Head of caudate nucleus (tissue), 42 donors: ENCODE measurements around the gene PCDHGA7.
"Not testable (repeated sequence)": the region's sequence is repeated elsewhere in the genome, so short reads cannot be mapped to it uniquely, and the experiment has no call there.

Experiments used
- DNase-seq, 42 donors: peaks; one replicate each; pipeline versions ENCODE4 v3.0.0 to v3.0.0-alpha.2; 2020 to 2021; ENCODE audit warnings: mixed read lengths in 7 of 42
- intact Hi-C: fragments of 100-400 bp; cut with DNase I; formaldehyde crosslinking; loops from one replicate; pipeline ENCODE4 v1.15.0; 2022

PCDHGA7 gene

DNA sequence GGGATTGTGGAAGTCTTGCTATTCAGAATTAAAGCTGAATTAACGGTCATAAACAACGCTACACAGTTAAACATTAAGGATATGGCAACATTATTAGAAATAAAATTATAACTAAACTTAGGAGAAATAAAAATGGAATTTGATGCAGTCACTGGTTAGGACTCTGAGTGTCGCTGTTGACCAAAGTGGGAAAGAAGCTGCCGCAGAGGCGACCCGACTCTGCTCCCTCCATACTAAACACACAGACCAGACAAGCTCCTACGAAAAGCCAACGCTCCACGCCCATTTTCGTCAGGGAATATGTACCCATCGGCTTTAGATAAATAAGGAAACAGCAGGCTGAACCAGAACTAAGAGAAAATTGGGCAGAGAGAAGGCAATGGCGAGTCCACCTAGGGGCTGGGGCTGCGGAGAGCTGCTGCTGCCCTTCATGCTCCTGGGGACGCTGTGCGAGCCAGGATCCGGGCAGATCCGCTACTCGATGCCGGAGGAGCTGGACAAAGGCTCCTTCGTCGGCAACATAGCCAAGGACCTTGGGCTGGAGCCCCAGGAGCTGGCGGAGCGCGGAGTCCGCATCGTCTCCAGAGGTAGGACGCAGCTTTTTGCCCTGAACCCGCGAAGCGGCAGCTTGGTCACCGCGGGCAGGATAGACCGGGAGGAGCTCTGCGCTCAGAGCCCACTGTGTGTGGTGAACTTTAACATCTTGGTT is 18.4 kb upstream of the PCDHGA7 start, which contains the start of gene PCDHGA5:
TSS of gene PCDHGA5 (plus strand) at position 211 of the 709 bp plus-strand sequence. CDS start at position 380, 169 bp downstream.
- intact Hi-C loops: no loop called here
- no peak for DNase-seq

GRCh38 chr5:141366016-141366896 is 16.3 kb upstream of the PCDHGA7 start:
- intact Hi-C loops: no loop called here
- no peak for DNase-seq

DNA sequence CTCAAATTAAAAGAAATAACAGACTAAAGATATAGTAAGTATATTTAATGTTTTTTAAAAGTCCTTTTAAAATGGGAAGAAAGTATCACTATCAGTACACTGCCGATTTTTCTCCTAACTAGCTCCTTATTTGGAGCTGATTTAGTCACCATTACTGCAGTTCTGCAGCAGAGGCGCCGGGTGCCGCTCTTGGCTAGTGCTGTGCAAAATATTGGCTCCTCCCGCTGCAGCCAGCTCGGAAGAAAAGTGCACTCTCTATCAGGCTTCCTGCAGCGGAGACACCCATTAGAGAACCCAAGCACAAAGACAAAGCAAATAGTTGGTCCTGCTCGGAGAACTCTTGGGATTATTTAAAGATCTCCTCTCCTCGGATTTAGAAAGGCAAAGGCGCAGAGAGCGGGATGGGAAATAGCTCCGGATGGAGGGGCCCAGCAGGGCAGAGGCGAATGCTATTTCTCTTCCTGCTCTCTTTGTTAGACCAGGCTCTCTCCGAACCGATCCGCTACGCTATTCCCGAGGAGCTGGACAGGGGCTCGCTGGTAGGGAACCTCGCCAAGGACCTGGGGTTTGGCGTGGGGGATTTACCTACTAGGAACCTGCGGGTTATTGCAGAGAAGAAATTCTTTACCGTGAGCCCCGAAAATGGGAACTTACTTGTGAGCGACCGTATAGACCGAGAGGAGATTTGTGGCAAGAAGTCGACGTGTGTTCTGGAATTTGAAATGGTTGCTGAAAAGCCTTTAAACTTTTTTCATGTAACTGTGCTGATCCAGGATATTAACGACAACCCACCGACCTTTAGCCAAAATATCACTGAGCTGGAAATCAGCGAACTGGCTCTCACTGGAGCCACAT is 12.3 kb upstream of the PCDHGA7 start, which contains the start of gene PCDHGB3:
TSS of gene PCDHGB3 (plus strand) at position 249 of the 855 bp plus-strand sequence. CDS start at position 402, 153 bp downstream.
- DNase-seq: peak in 9 of 42 donors; percentile 9 to 63 (median 25)
- intact Hi-C loops: no loop called here

- DNase-seq: no peak
- intact Hi-C loops: no loop called here
Measured at GRCh38 chr5:141371572-141372475, 10.7 kb upstream of the PCDHGA7 start.

GRCh38 chr5:141373673-141374317 is 8.7 kb upstream of the PCDHGA7 start, which contains the start of gene PCDHGA6:
Gene PCDHGA6 (plus strand): TSS chr5:141373891. CDS start chr5:141374084, 193 bp downstream.
- DNase-seq: no peak
- intact Hi-C loops: no loop called here

DNA sequence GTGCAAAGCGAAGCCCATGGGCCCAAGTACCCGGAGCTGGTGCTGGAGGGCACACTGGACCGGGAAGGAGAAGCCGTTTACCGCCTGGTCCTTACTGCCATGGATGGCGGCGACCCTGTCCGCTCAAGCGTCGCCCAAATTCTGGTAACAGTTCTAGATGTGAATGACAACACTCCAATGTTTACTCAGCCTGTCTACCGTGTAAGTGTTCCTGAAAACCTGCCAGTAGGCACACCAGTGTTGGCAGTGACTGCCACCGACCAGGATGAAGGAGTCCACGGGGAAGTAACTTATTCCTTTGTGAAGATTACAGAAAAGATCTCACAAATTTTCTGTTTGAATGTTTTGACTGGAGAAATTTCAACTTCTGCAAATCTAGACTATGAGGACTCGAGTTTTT is 7.9 kb upstream of the PCDHGA7 start:
- intact Hi-C loops: no loop called here
- DNase-seq: no peak

DNA sequence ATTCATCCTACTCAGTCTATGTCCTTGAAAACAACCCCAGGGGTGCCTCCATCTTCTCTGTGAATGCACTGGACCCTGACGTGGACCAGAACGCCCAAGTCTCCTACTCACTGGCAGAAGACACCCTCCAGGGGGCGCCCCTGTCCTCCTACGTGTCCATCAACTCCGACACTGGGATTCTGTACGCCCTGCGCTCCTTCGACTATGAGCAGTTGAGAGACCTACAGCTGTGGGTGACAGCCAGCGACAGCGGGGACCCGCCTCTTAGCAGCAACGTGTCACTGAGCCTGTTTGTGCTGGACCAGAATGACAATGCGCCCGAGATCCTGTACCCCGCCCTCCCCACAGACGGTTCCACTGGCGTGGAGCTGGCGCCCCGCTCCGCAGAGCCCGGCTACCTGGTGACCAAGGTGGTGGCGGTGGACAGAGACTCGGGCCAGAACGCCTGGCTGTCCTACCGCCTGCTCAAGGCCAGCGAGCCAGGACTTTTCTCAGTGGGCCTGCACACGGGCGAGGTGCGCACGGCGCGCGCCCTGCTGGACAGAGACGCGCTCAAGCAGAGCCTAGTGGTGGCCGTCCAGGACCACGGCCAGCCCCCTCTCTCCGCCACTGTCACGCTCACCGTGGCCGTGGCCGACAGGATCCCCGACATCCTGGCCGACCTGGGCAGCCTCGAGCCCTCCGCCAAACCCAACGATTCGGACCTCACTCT is 6.9 kb upstream of the PCDHGA7 start:
- DNase-seq, intact Hi-C loops: not testable (repeated sequence)

DNA sequence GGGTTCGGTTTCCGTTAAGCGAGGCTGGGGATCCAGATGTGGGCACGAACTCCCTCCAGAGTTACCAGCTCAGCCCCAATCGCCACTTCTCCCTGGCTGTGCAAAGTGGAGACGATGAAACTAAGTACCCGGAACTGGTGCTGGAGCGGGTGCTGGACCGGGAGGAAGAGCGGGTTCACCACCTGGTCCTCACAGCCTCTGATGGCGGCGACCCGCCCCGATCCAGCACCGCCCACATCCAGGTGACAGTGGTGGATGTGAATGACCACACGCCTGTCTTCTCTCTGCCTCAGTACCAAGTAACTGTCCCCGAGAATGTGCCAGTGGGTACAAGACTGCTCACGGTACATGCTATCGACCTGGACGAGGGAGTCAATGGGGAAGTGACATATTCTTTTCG is 803 bp downstream of the PCDHGA7 start:
- intact Hi-C loops: no loop called here

GRCh38 chr5:141384471-141385267 is 2.1 kb downstream of the PCDHGA7 start:
- DNase-seq: no peak
- intact Hi-C loops: no loop called here

More for the DNA sequence above, 803 bp downstream of the PCDHGA7 start:
- no peak for DNase-seq

DNA sequence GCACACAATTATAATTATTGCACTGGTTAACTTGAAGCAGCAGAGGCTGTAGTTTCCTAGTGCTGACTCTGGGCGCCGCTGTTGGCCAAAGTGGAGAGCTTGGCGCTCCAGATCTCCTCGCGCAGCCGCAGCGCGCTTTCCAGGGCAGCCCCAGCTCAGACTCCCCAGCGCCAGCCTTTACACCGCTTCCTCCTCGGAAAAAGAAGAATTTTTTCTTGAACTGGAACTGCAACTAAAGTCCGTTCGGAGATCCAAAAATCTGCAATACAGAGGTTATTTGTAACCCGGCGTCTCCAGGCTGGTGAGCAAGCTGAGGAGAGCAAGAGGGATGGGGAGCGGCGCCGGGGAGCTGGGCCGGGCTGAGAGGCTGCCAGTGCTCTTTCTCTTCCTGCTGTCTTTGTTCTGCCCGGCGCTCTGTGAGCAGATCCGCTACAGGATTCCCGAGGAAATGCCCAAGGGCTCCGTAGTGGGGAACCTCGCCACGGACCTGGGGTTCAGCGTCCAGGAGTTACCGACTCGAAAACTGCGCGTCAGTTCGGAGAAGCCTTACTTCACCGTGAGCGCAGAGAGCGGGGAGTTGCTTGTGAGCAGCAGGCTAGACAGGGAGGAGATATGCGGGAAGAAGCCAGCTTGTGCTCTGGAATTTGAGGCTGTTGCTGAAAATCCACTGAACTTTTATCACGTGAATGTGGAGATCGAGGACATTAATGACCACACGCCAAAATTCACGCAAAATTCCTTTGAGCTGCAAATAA is 5.2 kb downstream of the PCDHGA7 start, which contains the start of gene PCDHGB4:
TSS of gene PCDHGB4 (plus strand) at position 142 of the 755 bp plus-strand sequence. CDS start at position 329, 187 bp downstream.
- intact Hi-C loops: not testable (repeated sequence)
- peak in 1 of 42 donors; percentile 33 for DNase-seq

DNA sequence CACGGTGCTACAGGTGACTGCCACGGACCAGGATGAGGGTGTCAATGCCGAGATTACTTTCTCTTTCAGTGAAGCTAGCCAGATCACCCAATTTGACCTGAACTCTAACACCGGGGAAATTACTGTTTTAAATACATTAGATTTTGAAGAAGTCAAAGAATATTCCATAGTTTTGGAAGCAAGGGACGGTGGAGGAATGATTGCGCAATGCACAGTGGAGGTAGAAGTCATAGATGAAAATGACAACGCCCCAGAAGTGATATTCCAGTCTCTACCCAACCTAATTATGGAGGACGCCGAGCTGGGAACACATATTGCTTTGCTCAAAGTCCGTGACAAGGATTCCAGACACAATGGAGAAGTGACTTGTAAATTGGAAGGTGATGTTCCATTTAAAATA is 6.1 kb downstream of the PCDHGA7 start:
- intact Hi-C loops: no loop called here
- DNase-seq: no peak

GRCh38 chr5:141389153-141390042 is 6.9 kb downstream of the PCDHGA7 start:
- intact Hi-C loops: no loop called here

GRCh38 chr5:141392429-141393198 is 10.1 kb downstream of the PCDHGA7 start, which contains the start of gene PCDHGA8:
Gene PCDHGA8 (plus strand): TSS chr5:141392633. CDS start chr5:141392814, 181 bp downstream.
- DNase-seq: peak in 1 of 42 donors; percentile 28
- intact Hi-C loops: no loop called here

More at GRCh38 chr5:141389153-141390042, 6.9 kb downstream of the PCDHGA7 start:
- DNase-seq: peak in 1 of 42 donors; percentile 31
